Measurements from ENCODE around the gene BPTF. TPM values are rescaled to one million over a fixed set of nuclear protein-coding genes. Genes with fewer than 3 reads are reported as not detected.
"Not testable (repeated sequence)": the region's sequence is repeated elsewhere in the genome, so short reads cannot be mapped to it uniquely, and the experiment has no call there.

BPTF gene
- polyA plus RNA-seq, 1 donor, result 58.3 TPM

DNA sequence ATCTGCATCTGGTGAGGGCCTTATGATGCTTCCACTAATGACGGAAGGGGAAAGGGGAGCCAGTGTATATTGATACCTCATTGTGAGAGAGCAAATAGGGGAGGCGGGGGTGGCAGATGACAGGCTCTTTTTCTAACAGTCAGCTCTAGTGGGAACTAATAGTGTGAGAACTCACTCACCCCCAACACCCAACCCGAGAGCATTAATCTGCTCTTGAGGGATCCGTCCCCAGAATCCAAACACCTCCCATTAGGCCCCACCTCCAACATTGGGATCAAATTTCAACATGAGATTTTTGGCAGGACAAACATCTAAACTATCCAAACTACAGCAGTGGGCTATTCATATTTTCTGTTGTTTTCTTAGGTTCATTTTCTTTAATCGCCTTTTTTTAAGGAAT lies 54.4 kb downstream of the BPTF start:
- no peak for DNase-seq (ENCODE audit: low read depth)

DNA sequence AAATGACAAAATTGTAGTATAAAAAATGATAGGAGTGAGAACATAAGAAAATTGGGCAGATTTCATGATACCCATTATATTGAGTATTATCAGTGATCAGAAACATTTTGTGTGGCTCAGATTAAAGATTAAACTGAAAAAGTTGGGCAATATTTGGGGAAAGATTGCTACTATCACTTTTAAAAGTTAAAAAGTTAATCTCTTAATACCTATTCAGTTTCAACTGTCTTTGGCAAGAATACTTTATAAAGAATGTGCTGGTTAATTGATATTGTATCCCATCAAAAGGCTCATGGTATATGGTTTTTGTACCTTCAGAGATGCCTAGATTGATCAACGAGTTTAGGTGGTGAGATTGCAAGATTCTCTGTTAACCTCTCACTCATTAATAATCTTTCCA lies 55.8 kb downstream of the BPTF start:
- no peak for DNase-seq (ENCODE audit: low read depth)

DNA sequence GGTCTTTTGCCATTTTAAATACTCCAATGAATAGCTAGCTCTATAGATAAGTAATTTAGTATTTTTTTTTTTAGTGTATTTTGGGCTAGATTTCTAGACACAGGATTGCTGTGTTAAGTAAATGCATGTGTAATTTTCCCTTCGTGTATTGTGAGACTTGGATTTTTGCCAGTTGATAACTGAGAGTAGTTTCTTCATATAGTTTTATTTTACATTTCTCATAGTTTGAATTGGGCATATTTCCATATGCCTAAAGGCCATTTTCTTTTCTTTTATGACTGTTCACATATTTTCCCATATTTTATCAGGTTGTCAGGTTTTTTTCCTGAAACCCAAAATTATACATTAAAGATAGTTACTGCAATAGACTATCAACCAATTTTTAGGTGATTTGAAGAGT lies 59.4 kb downstream of the BPTF start:
- no peak for DNase-seq (ENCODE audit: low read depth)

DNA sequence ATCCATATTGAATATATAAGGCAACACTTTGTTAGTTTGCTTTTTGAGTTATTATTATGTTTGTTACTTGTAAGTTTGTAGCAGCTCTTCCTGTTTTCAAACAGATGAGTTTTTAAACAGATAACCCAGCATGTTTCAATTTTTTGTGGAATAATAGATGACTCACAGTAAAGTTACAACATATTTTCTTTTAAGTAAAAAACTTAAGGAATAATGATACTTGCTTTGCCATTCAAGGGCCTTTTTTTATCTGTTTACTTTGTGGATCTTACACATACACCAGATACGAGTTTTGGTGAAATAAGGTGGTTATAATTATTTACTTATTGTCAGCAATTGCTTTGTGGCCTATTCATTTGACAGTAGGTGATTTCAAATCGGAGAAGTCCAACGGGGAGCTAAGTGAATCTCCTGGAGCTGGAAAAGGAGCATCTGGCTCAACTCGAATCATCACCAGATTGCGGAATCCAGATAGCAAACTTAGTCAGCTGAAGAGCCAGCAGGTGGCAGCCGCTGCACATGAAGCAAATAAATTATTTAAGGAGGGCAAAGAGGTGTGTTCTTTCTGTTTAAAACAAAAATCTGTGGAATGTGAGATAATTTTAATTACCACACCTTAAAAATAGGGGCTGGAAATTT lies 66.3 kb downstream of the BPTF start:
- no peak for DNase-seq (ENCODE audit: low read depth)

DNA sequence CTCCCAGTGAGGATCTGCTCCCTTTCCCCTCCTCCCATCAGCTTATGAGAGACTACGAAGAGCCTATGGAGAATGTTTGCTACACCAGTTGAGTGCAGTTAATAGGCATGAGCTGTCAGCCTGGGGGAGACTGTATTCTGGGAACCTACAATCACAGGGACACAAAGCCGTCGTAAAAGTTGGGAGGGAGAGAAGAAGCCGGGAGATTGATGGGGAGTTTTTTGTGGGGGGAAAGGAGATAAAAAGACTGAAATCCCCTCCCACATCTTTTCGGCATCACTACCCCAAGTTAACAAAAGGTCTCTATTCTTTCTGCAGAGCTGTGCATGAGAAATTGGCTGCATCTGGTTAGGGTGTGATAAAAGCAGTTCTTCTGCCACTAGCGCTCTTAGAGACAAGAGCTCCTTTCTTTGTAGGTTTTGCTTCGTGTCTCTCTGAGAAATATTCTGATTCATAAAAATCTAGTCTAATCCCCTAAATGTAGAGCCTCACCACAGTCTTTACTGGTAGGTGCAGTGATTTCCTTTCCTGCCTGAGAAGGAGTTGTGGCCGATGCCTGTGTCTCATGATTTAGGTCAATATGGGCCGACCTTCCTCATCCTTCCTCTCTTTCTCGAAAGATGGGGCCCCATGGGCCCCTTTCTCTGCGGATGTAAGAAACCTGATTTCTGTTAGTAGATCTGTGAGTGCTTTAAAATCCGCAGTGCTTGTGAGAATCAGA lies 77.4 kb downstream of the BPTF start:
- no peak for DNase-seq (ENCODE audit: low read depth)

DNA sequence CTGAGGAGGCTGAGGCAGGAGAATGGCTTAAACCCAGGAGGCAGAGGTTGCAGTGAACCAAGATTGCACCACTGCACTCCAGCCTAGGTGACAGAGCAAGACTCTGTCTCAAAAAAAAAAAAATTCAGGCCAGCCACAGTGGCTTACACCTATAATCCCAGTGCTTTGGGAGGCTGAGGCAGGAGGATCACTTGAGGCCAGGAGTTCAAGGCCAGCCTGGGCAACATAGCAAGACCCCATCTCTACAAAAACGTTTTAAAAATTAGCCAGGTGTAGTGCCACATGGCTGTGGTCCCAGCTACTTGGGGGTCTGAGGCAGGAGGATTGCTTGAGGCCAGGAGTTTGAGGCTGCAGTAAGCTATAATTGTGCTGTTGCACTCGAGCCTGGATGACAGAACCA lies 80.0 kb downstream of the BPTF start:
- not testable (repeated sequence) for DNase-seq (ENCODE audit: low read depth)

DNA sequence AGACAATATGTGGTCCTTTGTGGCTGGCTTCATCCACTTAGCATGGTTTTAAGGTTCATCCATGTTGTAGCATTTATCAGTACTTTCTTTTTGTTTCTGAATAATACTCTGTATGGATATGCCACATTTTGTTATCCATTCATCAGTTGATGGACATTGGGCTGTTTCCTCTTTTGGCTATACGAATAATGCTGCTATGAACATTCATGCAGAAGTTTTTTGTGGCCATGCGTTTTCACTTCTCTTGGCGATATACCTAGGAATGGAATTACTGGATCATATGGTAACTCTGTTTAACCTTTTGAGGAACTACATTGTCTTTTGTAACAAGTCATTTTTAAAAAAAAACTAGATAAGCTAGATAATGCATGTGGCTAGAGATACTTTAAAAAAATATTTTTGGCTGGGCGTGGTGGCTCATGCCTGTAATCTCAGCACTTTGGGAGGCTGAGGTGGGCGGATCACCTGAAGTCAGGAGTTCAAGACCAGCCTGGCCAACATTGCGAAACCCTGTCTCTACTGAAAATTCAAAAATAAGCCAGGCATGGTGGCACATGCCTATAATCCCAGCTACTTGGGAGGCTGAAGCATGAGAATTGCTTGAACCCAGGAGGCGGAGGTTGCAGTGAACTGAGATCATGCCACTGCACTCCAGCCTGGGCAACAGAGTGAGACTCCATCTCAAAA lies 85.0 kb downstream of the BPTF start:
- DNase-seq (ENCODE audit: low read depth), result not testable (repeated sequence)

DNA sequence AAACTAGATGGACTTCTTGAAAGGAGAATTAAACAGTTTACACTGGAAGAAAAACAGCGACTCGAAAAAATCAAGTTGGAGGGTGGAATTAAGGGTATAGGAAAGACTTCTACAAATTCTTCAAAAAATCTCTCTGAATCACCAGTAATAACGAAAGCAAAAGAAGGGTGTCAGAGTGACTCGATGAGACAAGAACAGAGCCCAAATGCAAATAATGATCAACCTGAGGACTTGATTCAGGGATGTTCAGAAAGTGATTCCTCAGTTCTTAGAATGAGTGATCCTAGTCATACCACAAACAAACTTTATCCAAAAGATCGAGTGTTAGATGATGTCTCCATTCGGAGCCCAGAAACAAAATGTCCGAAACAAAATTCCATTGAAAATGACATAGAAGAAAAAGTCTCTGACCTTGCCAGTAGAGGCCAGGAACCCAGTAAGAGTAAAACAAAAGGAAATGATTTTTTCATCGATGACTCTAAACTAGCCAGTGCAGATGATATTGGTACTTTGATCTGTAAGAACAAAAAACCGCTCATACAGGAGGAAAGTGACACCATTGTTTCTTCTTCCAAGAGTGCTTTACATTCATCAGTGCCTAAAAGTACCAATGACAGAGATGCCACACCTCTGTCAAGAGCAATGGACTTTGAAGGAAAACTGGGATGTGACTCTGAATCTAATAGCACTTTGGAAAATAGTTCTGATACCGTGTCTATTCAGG lies 85.9 kb downstream of the BPTF start:
- DNase-seq (ENCODE audit: low read depth), result no peak

DNA sequence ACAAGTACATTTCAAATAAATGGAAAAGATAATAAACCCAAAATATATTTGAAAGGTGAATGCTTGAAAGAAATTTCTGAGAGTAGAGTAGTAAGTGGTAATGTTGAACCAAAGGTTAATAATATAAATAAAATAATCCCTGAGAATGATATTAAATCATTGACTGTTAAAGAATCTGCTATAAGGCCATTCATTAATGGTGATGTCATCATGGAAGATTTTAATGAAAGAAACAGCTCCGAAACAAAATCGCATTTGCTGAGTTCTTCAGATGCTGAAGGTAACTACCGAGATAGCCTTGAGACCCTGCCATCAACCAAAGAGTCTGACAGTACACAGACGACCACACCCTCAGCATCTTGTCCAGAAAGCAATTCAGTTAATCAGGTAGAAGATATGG lies 86.8 kb downstream of the BPTF start:
- no peak for DNase-seq (ENCODE audit: low read depth)

DNA sequence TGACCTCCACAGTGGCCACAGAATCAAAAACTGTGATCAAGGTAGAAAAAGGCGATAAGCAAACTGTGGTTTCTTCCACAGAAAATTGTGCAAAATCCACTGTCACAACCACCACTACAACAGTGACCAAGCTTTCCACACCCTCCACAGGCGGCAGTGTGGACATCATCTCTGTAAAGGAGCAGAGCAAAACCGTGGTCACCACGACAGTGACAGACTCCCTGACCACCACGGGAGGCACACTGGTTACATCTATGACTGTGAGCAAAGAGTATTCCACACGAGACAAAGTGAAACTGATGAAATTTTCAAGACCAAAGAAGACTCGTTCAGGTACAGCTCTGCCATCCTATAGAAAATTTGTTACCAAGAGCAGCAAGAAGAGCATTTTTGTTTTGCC lies 87.4 kb downstream of the BPTF start:
- no peak for DNase-seq (ENCODE audit: low read depth)

DNA sequence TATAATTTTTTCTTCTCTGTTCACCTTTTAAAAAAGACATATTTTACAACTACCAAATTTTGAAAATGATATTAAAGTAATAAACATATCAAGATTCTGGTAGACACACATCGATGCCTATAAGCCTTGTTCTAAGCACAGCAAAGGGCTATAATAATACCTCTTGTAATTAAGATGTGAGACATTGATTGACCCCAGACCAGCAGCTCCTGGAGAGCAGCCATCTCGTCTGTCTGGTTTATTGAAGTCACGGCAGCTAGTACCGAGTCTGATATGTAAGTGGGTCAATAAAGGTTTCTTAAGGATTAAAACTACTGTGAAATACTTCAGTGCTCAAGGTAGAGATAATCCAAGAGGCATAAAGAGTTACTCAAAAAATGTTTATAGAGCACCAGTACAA lies 94.9 kb downstream of the BPTF start:
- DNase-seq (ENCODE audit: low read depth), result no peak

DNA sequence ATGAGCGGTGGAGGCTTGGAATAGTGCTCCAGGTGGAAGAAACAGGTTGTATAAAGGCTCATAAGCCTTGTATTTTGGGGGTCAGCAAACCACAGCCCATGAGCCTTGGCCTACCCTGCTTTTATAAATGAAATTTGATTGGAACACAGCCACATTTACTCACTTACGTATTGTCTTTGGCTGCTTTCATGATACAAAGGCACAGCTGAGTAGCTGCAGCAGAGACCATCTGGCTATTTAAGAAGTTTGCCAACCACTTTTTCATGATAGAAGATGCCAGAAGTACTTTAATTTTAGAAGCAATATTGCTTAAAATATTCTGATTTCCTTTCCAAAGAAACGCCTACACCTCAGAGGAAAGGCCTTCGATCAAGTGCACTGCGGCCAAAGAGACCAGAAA lies 97.2 kb downstream of the BPTF start:
- DNase-seq (ENCODE audit: low read depth), result peak; percentile 6

DNA sequence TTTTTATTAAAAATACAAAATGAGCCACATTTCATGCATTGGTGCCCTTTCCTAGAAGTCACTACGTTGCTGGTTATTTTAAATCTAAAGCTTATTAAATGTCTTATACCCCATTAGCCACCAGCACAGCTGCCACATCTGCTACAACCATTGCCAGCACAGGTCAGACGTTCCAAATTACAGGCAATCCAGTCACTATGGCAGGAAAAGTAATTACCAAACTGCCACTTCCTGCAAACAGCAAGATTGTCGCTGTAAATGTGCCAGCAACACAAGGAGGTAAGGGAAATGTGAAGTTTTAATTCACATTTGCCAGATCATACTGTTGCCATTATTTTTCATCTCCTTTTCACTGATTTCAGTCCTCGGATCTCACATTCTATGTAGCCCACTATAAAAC lies 103.5 kb downstream of the BPTF start:
- DNase-seq (ENCODE audit: low read depth), result not testable (repeated sequence)

DNA sequence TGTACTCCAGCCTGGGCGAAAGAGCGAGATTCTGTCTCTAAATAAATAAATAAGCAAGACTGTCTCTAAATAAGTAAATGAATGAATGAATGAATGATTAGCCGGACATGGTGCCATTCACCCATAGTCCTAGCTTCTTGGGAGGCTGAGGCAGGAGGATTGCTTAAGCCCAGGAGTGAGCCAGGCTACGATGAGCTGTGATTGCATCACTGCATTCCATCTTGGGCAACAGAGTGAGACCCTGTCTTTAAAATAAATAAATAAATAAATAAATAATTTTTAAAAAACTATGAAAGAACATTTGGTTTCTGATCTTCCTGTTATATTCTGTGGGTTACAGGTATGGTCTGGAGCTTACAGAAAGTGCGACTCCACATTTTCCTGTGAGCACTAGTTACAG lies 105.9 kb downstream of the BPTF start:
- no peak for DNase-seq (ENCODE audit: low read depth)

DNA sequence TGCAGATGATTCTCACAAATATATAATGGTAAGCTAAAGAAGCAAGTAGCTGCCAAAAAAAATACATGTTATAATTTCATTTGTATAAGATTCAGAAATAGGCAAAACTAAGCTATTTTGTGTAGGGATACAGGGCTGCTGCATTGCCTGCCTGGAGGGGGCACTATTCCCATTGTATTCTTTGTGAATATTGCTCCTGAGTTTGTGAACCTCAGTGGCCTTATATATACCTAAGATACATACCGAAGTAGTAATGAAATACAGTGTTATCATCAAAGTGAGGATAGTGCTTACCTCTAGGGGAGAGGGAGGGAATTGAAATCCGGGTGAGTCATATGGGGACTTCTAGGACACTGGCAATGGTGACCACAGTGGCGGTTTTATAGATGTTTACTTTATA lies 117.5 kb downstream of the BPTF start:
- no peak for DNase-seq (ENCODE audit: low read depth)

DNA sequence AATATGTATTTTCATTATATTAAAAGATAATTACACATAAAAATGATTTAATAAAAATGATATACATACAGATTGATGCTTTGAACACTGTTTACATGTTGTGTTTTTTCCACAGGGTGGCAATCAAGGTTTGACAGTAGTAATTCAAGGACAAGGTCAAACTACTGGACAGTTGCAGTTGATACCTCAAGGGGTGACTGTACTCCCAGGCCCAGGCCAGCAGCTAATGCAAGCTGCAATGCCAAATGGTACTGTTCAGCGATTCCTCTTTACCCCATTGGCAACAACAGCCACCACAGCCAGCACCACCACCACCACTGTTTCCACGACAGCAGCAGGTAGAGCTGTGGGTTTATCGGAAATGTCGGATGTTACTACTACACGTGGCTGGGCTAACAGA lies 118.7 kb downstream of the BPTF start:
- DNase-seq (ENCODE audit: low read depth), result no peak

DNA sequence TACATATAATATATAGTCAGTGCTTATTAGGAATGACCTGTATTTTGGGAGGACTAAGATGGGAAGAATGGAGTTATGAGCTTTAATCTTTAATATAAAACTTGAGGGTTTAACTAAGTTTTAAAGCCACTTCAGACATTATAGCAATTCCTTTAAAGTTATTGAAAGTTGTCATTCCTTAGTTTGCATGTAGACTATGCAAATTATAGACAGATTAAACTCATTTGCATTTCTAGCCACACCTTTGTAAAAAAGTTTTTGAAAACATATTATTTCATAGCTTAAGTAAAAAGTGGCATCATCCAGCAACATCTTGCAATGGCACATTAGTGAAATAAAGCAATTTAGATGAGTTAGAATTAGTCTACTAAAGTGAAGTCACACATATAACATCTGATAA lies 121.2 kb downstream of the BPTF start:
- DNase-seq (ENCODE audit: low read depth), result no peak

DNA sequence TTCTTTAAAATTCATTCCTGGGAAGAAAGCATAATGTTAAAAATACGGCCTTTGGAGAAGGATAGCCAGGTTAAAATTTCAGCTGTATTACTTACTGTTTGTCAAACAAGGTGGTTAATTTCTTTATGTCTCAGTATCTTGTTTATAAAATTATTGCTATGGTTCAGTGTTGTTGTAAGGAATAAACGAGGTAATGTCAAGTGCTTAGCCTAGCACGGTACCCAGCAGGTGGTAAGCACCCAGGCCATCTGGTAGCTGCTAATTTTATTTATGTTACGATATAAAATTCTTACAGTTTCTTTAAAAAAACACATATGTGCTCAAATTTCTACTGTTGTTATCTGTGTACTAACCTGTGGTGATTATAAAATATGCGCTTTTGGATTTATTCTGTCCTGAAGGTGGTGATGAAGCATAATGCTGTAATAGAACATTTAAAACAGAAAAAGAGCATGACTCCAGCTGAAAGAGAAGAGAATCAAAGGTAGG lies 122.1 kb downstream of the BPTF start:
- DNase-seq (ENCODE audit: low read depth), result no peak

DNA sequence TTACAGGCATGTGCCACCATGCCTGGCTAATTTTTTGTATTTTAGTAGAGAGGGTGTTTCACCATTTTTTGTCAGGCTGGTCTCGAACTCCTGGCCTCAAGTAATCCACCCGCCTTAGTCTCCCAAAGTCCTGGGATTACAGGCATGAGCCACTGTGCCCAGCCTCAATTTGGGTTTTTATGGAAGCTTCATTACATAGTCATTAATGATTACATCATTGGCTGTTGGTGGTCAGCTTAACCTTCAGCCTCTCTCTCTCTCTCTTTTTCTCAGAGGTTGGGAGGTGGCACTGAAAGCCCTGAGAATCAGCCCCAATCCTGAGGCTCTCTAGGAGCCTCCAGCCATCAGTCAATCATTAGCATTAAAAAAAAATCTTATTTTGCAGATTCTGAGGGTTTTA lies 125.6 kb downstream of the BPTF start:
- DNase-seq (ENCODE audit: low read depth), result no peak

DNA sequence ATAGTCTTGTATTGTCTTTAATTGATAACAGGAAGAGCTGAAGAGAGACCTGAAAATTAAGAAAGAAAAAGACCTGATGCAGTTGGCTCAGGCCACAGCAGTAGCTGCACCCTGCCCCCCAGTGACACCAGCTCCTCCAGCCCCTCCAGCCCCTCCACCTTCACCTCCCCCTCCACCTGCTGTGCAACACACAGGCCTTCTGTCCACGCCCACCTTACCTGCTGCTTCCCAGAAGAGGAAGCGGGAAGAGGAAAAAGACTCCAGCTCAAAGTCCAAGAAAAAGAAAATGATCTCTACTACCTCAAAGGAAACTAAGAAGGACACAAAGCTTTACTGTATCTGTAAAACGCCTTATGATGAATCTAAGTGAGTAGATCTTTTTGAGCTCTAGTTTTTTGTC lies 134.2 kb downstream of the BPTF start:
- no peak for DNase-seq (ENCODE audit: low read depth)

DNA sequence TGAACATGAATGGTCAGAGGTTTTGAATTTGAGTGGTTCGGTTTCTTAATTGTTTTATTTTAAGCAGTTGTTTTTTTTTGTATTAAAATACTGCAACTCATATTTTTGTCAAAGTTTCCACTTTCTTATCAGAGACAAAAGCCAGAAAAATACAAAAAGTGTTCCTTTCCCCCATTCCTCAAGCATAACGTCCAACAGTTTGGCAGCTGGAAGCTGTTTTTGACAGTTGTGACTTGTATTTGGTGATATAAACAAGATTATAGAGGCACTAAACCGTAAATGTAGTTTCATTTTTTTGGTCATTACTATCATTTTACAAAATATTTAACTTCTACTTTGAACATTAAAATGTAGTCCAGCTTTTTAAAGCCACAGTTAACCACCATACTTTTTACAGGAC lies 135.0 kb downstream of the BPTF start:
- not testable (repeated sequence) for DNase-seq (ENCODE audit: low read depth)

DNA sequence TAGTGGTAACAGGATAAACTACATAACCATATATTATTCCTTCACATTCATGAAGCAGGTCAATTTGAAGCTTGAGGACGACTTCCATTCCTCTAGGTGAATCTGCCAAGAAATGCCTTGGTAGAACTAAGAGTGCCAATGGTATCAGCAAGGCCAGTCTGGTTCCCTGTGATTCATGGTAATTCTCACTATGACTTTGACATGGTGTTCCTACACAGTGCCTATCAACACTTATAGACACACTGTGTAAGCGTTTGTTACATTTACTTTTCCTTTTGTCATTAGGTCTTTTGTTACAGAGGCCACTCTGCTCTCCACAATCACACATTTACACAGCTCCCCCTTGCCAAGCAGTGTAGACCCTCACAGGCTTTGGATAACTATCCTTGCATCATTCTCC lies 136.9 kb downstream of the BPTF start:
- DNase-seq (ENCODE audit: low read depth), result not testable (repeated sequence)
